Mesendoderm (in vitro differentiated cells): ENCODE measurements around the gene DNMT3A.
A peak's percentile ranks its signal among the peaks of the same experiment; 100 is the strongest.

Experiments
- DNase-seq: peaks from one replicate; pipeline ENCODE4 v3.0.0; 2013
- H2AK5ac ChIP-seq: 2 replicates; pipeline ENCODE4 v1.6.1; 2013; ENCODE audit warnings: low read length, inconsistent platforms
- H2BK120ac ChIP-seq: 2 replicates; pipeline ENCODE4 v1.6.1; 2013; ENCODE audit warnings: low read depth, mild to moderate bottlenecking, low read length, moderate library complexity, mixed read lengths
- H2BK15ac ChIP-seq: replicated peaks from 2 replicates; pipeline ENCODE4 v1.6.1; 2013; ENCODE audit warnings: low read depth, mild to moderate bottlenecking, moderate library complexity
- H2BK5ac ChIP-seq: 2 replicates; pipeline ENCODE4 v1.6.1; 2013; ENCODE audit warnings: low read length, inconsistent platforms
- H3K18ac ChIP-seq: 2 replicates; pipeline ENCODE4 v1.6.1; 2013; ENCODE audit warnings: mild to moderate bottlenecking, low read length, mixed read lengths
- H3K23ac ChIP-seq: one replicate; pipeline ENCODE4 v1.6.1; 2013; ENCODE audit warnings: low read length
- H3K27ac ChIP-seq: 2 replicates; pipeline ENCODE4 v1.5.1; 2013; ENCODE audit warnings: low read depth, mild to moderate bottlenecking, inconsistent platforms, low read length, moderate library complexity
- H3K27me3 ChIP-seq: 2 replicates; pipeline ENCODE4 v1.6.1; 2013; ENCODE audit warnings: low read length, control low read depth, mild to moderate bottlenecking, inconsistent platforms; ENCODE audit not compliant: insufficient read depth, poor library complexity
- H3K36me3 ChIP-seq: 2 replicates; pipeline ENCODE4 v1.6.1; 2013; ENCODE audit warnings: low read length, inconsistent platforms; ENCODE audit not compliant: control insufficient read depth, insufficient read depth
- H3K4ac ChIP-seq: one replicate; pipeline ENCODE4 v1.6.1; 2013; ENCODE audit warnings: low read depth, mild to moderate bottlenecking, low read length, moderate library complexity
- H3K4me1 ChIP-seq: 2 replicates; pipeline ENCODE4 v1.6.1; 2013; ENCODE audit warnings: low read depth, low read length, inconsistent platforms; ENCODE audit not compliant: control insufficient read depth
- H3K4me2 ChIP-seq: 2 replicates; pipeline ENCODE4 v1.6.1; 2013; ENCODE audit warnings: low read length
- H3K4me3 ChIP-seq: 2 replicates; pipeline ENCODE4 v1.5.1; 2013; ENCODE audit warnings: mild to moderate bottlenecking, low read length
- H3K56ac ChIP-seq: one replicate; pipeline ENCODE4 v1.6.1; 2013; ENCODE audit warnings: low read length
- H3K79me1 ChIP-seq: 2 replicates; pipeline ENCODE4 v1.6.1; 2013; ENCODE audit warnings: low read length, inconsistent platforms
- H3K79me2 ChIP-seq: 2 replicates; pipeline ENCODE4 v1.6.1; 2013; ENCODE audit warnings: mild to moderate bottlenecking, low read length; ENCODE audit not compliant: control insufficient read depth, insufficient read depth
- H3K9ac ChIP-seq: 2 replicates; pipeline ENCODE4 v1.6.1; 2013; ENCODE audit warnings: low read length, inconsistent platforms
- H4K5ac ChIP-seq: one replicate; pipeline ENCODE4 v1.6.1; 2013; ENCODE audit warnings: low read length
- H4K8ac ChIP-seq: one replicate; pipeline ENCODE4 v1.6.1; 2013; ENCODE audit warnings: low read depth, mild to moderate bottlenecking, control low read depth, low read length, moderate library complexity
- WGBS: extraction: QIAGEN DNeasy Blood & Tissue Kit; methylation state at CpG from one replicate; pipeline ENCODE4 v1.1.7; 2013; ENCODE audit warnings: low lambda C conversion rate, missing lambda C conversion rate; ENCODE audit not compliant: insufficient coverage; ENCODE audit errors: extremely low coverage; 5-methylcytosine and 5-hydroxymethylcytosine counted together
- small RNA-seq: library from polyadenylated mRNA; stranded (forward); fragments of <200 nt; extraction: miRNeasy Mini kit (QIAGEN cat#:217004); gene quantifications from one replicate; pipeline ENCODE3, GENCODE V24; 2013; ENCODE audit not compliant: insufficient read depth

Gene DNMT3A

GRCh38 chr2:25184254-25184653 lies 157.5 kb downstream of the DNMT3A start:
- no CpG with 5 or more reads among the region's 5 CpGs for WGBS
- no peaks in the 10 kb centered on the region for H3K27me3 ChIP-seq
- H3K36me3 ChIP-seq, result no peaks in the 10 kb centered on the region
- H4K8ac ChIP-seq, result no peak overlapping the region
- H3K9ac ChIP-seq, result no peak overlapping the region
- no peak overlapping the region for H4K5ac ChIP-seq
- no peak overlapping the region for H2AK5ac ChIP-seq
- H3K4ac ChIP-seq, result no peak overlapping the region
- no peak overlapping the region for H2BK5ac ChIP-seq
- H2BK120ac ChIP-seq, result no peak overlapping the region
- no peak overlapping the region for H3K56ac ChIP-seq
- H2BK15ac ChIP-seq, result no peak overlapping the region
- H3K79me2 ChIP-seq, result no peaks in the 10 kb centered on the region
- H3K18ac ChIP-seq, result no peak overlapping the region
- H3K4me1 ChIP-seq, result no peaks in the 10 kb centered on the region
- no peak overlapping the region for H3K27ac ChIP-seq
- H3K79me1 ChIP-seq, result no peaks in the 10 kb centered on the region
- H3K4me3 ChIP-seq, result no peak overlapping the region
- no peak overlapping the region for H3K4me2 ChIP-seq
- DNase-seq, result no peak
- H3K23ac ChIP-seq, result no peak overlapping the region

GRCh38 chr2:25178976-25179375 lies 162.7 kb downstream of the DNMT3A start:
- Histone ChIP-seq H3K79me2 (no peaks in the 10 kb centered on the region), H4K5ac (no peak overlapping the region), H3K23ac (no peak overlapping the region), H3K4me1 (no peaks in the 10 kb centered on the region), H3K56ac (no peak overlapping the region), H3K4me3 (no peak overlapping the region), H3K9ac (no peak overlapping the region), H3K36me3 (no peaks in the 10 kb centered on the region), H3K27ac (no peak overlapping the region), H3K27me3 (no peaks in the 10 kb centered on the region), H3K79me1 (no peaks in the 10 kb centered on the region), H3K4ac (no peak overlapping the region), H3K4me2 (no peak overlapping the region), H2BK120ac (no peak overlapping the region), H2BK5ac (no peak overlapping the region), H3K18ac (no peak overlapping the region), H2BK15ac (no peak overlapping the region), H2AK5ac (no peak overlapping the region), H4K8ac (no peak overlapping the region)
- DNase-seq, result no peak
- WGBS, result no CpG with 5 or more reads among the region's 10 CpGs

Small RNA genes lying within 50 kb of the gene (small RNA-seq; reads per million reads assigned to genes)
- 38.0 reads per million, percentile 94 among the genes with 10 or more reads in this experiment for gene MIR1301
